NCI-H748 (cell line): ENCODE results near the gene L1CAM.

Source experiments
- DNase-seq: peaks from one replicate; lab custom pipeline; 2025; ENCODE audit not compliant: unreplicated experiment; lab: John Stamatoyannopoulos, UW

Gene L1CAM

GRCh38 chrX:153879741-153880439 lies 6.1 kb downstream of the L1CAM start:
- DNase-seq = no peak

GRCh38 chrX:153878969-153879653 lies 6.9 kb downstream of the L1CAM start:
- DNase-seq = no peak

- no peak for DNase-seq
These were observed 7.6 kb downstream of the L1CAM start for GRCh38 chrX:153878345-153878744.

GRCh38 chrX:153877571-153878261 lies 8.3 kb downstream of the L1CAM start:
- no peak for DNase-seq

- DNase-seq = peak; percentile 45
These were observed 9.9 kb downstream of the L1CAM start for GRCh38 chrX:153876112-153876491.

- DNase-seq = peak; percentile 58
These were observed 10.4 kb downstream of the L1CAM start for GRCh38 chrX:153875391-153876111.

GRCh38 chrX:153874366-153875125 lies 11.4 kb downstream of the L1CAM start:
- DNase-seq = no peak

GRCh38 chrX:153874085-153874365 lies 11.9 kb downstream of the L1CAM start:
- DNase-seq = no peak

GRCh38 chrX:153873282-153874084 lies 12.5 kb downstream of the L1CAM start:
- no peak for DNase-seq

- no peak for DNase-seq
These were observed 13.8 kb downstream of the L1CAM start for GRCh38 chrX:153871946-153872878.

- peak; percentile 7 for DNase-seq
These were observed 14.5 kb downstream of the L1CAM start for GRCh38 chrX:153871451-153871850.

GRCh38 chrX:153870791-153871360 lies 15.1 kb downstream of the L1CAM start:
- no peak for DNase-seq

GRCh38 chrX:153870288-153870690 lies 15.7 kb downstream of the L1CAM start:
- DNase-seq = no peak

GRCh38 chrX:153869473-153870287 lies 16.3 kb downstream of the L1CAM start:
- DNase-seq = no peak

- no peak for DNase-seq
These were observed 17.1 kb downstream of the L1CAM start for GRCh38 chrX:153868576-153869472.

GRCh38 chrX:153867671-153868070 lies 18.3 kb downstream of the L1CAM start:
- no peak for DNase-seq

- no peak for DNase-seq
These were observed 18.8 kb downstream of the L1CAM start for GRCh38 chrX:153867139-153867538.
